Liver (tissue), 9 donors: ENCODE data around the gene LIMS2. TPM values are rescaled to one million over a fixed set of nuclear protein-coding genes. Genes with fewer than 3 reads are reported as not detected.

Source experiments
- DNase-seq: peaks from one replicate; pipeline ENCODE4 v3.0.0-alpha.2; 2017; ENCODE audit warnings: low spot score
- H3K27ac ChIP-seq, 2 donors: one replicate each; pipeline ENCODE4 v1.7.0; 2013; ENCODE audit warnings: inconsistent platforms in 2 of 2, low read length in 2 of 2, control low read depth in 1 of 2, low read depth in 1 of 2, mild to moderate bottlenecking in 1 of 2
- H3K27me3 ChIP-seq, 4 donors: one replicate each; pipeline versions ENCODE4 v1.6.1 to v1.7.0; 2013; ENCODE audit warnings: low read length in 3 of 4, inconsistent platforms in 1 of 4, mild to moderate bottlenecking in 1 of 4, moderate library complexity in 1 of 4; ENCODE audit not compliant: control insufficient read depth in 4 of 4, insufficient read depth in 4 of 4
- H3K36me3 ChIP-seq, 4 donors: one replicate each; pipeline versions ENCODE4 v1.6.1 to v1.7.0; 2013; ENCODE audit warnings: low read length in 3 of 4, mild to moderate bottlenecking in 3 of 4, low read depth in 1 of 4, moderate library complexity in 1 of 4; ENCODE audit not compliant: control insufficient read depth in 4 of 4, insufficient read depth in 3 of 4
- H3K4me1 ChIP-seq, 4 donors: one replicate each; pipeline versions ENCODE4 v1.6.1 to v1.7.0; 2013; ENCODE audit warnings: low read length in 3 of 4, mild to moderate bottlenecking in 3 of 4, moderate library complexity in 1 of 4; ENCODE audit not compliant: control insufficient read depth in 4 of 4, insufficient read depth in 4 of 4
- H3K4me3 ChIP-seq, 3 donors: one replicate each; pipeline versions ENCODE4 v1.6.1 to v1.7.0; 2013; ENCODE audit warnings: low read length in 3 of 3, control low read depth in 1 of 3, low read depth in 1 of 3, mild to moderate bottlenecking in 1 of 3
- H3K9ac ChIP-seq, 2 donors: one replicate each; pipeline ENCODE4 v1.7.0; 2013; ENCODE audit warnings: low read length in 2 of 2, mild to moderate bottlenecking in 2 of 2, moderate library complexity in 2 of 2, control low read depth in 1 of 2, low read depth in 1 of 2
- H3K9me3 ChIP-seq, 4 donors: one replicate each; pipeline versions ENCODE4 v1.6.1 to v1.7.0; 2013; ENCODE audit warnings: low read length in 3 of 4; ENCODE audit not compliant: control insufficient read depth in 4 of 4
- ATF3 ChIP-seq: IDR thresholded peaks from 2 replicates; pipeline ENCODE4 v1.6.1; 2016; ENCODE audit warnings: antibody characterized with exemption
- CTCF ChIP-seq: fragments of 150-350 bp; IDR thresholded peaks from 2 replicates; pipeline ENCODE4 v1.5.1; 2017; ENCODE audit warnings: improper control_type of control experiment, low read depth, low read length; ENCODE audit not compliant: missing input control
- EGR1 ChIP-seq, 2 donors: IDR thresholded peaks; 2 replicates each; pipeline ENCODE4 v1.6.1; 2016 to 2018; ENCODE audit warnings: antibody characterized with exemption in 2 of 2, low read depth in 2 of 2
- FOXA1 ChIP-seq: IDR thresholded peaks from 2 replicates; pipeline ENCODE4 v1.6.1; 2016; ENCODE audit warnings: antibody characterized with exemption
- FOXA2 ChIP-seq: IDR thresholded peaks from 2 replicates; pipeline ENCODE4 v1.6.1; 2016; ENCODE audit warnings: antibody characterized with exemption
- GABPA ChIP-seq, 2 donors: IDR thresholded peaks in 1 of 2; conservative IDR thresholded peaks in 1 of 2; 2 replicates each; pipeline ENCODE4 v1.6.1; 2016; ENCODE audit warnings: antibody characterized with exemption in 2 of 2, mild to moderate bottlenecking in 1 of 2, moderate library complexity in 1 of 2
- HNF4A ChIP-seq, 2 donors: conservative IDR thresholded peaks; 2 replicates each; pipeline ENCODE4 v1.6.1; 2016; ENCODE audit warnings: antibody characterized with exemption in 2 of 2, mild to moderate bottlenecking in 2 of 2
- HNF4G ChIP-seq: IDR thresholded peaks from 2 replicates; pipeline ENCODE4 v1.6.1; 2016; ENCODE audit warnings: antibody characterized with exemption
- JUND ChIP-seq, 2 donors: IDR thresholded peaks; 2 replicates each; pipeline ENCODE4 v1.6.1; 2016; ENCODE audit warnings: antibody characterized with exemption in 2 of 2
- MAX ChIP-seq: IDR thresholded peaks from 2 replicates; pipeline ENCODE4 v1.6.1; 2016; ENCODE audit warnings: antibody characterized with exemption
- NR2F2 ChIP-seq: IDR thresholded peaks from 2 replicates; pipeline ENCODE4 v1.6.1; 2016; ENCODE audit warnings: antibody characterized with exemption
- RAD21 ChIP-seq, 2 donors: IDR thresholded peaks; 2 replicates each; pipeline ENCODE4 v1.6.1; 2016; ENCODE audit warnings: antibody characterized with exemption in 2 of 2, mild to moderate bottlenecking in 2 of 2
- RXRA ChIP-seq, 2 donors: IDR thresholded peaks; 2 replicates each; pipeline ENCODE4 v1.6.1; 2017 to 2018; ENCODE audit warnings: antibody characterized with exemption in 2 of 2, mild to moderate bottlenecking in 1 of 2
- SP1 ChIP-seq: IDR thresholded peaks from 2 replicates; pipeline ENCODE4 v1.6.1; 2018; ENCODE audit warnings: antibody characterized with exemption, mild to moderate bottlenecking
- TAF1 ChIP-seq: conservative IDR thresholded peaks from 2 replicates; pipeline ENCODE4 v1.6.1; 2016; ENCODE audit warnings: antibody characterized with exemption, mild to moderate bottlenecking
- YY1 ChIP-seq: IDR thresholded peaks from 2 replicates; pipeline ENCODE4 v1.6.1; 2016; ENCODE audit warnings: antibody characterized with exemption, mild to moderate bottlenecking
- ZBTB33 ChIP-seq: IDR thresholded peaks from 2 replicates; pipeline ENCODE4 v1.6.1; 2016; ENCODE audit warnings: antibody characterized with exemption
- WGBS: extraction: QIAGEN DNeasy Blood & Tissue Kit; methylation state at CpG from one replicate; pipeline ENCODE4 v1.1.7; 2013; 5-methylcytosine and 5-hydroxymethylcytosine counted together
- polyA plus RNA-seq, 2 donors: library from polyadenylated mRNA; stranded (reverse) in 1 of 2; unstranded in 1 of 2; fragments of 200-250 nt in 1 of 2; fragments of >200 nt in 1 of 2; fragmentation: Nextera tagmentation in 1 of 2; extraction: Ambion mirVana in 1 of 2; gene quantifications; one replicate each; pipeline versions ENCODE4 v1.2.1 to v1.2.3, GENCODE V29; 2013 to 2015
- total RNA-seq, 2 donors: library from RNA; depleted of rRNA; stranded (reverse); fragments of >200 nt; gene quantifications; one replicate each; pipeline ENCODE4 v1.2.3, GENCODE V29; 2014
- donor health status: healthy.
- donor health status: healthy.
- donor health status: healthy.
- donor health status: healthy.
- donor health status: healthy.

The LIMS2 gene
- total and polyA plus RNA-seq, 4 donors = 1.4 to 17.9 (median 16.1) TPM

- Histone ChIP-seq H3K36me3 (no peaks in the 10 kb centered on the region), H3K4me3 (no peak overlapping the region), H3K9me3 (peaks cover 0 to 1% (median under 1%) of the 10 kb centered on the region in 4 donors), H3K4me1 (no peaks in the 10 kb centered on the region), H3K27me3 (no peaks in the 10 kb centered on the region), H3K9ac (no peak overlapping the region), H3K27ac (no peak overlapping the region)
- DNase-seq = no peak
- TF ChIP-seq YY1 (no peak), HNF4A (conservative IDR thresholded peaks at IDR 0.05) (no peak), EGR1 (IDR thresholded peaks at IDR 0.05; ENCODE audit: low read depth in 2 of 2) (no peak), RXRA (IDR thresholded peaks at IDR 0.05) (no peak), MAX (no peak), CTCF (no peak), JUND (IDR thresholded peaks at IDR 0.05) (no peak), HNF4G (no peak), RAD21 (IDR thresholded peaks at IDR 0.05) (no peak), TAF1 (no peak), NR2F2 (no peak), SP1 (no peak), ZBTB33 (no peak)
- WGBS = 84% methylated on average over 7 of the region's 7 CpGs
These were observed 56.7 kb downstream of the LIMS2 start for GRCh38 chr2:127618551-127619202.

GRCh38 chr2:127615511-127616166 is 59.7 kb downstream of the LIMS2 start:
- H3K27ac ChIP-seq = no peak overlapping the region
- WGBS = 80% methylated on average over 18 of the region's 18 CpGs

GRCh38 chr2:127614731-127615130 is 60.6 kb downstream of the LIMS2 start:
- H3K36me3 ChIP-seq = no peaks in the 10 kb centered on the region
- H3K9me3 ChIP-seq = peaks cover 2 to 15% (median 7%) of the 10 kb centered on the region in 4 donors
- H3K27ac ChIP-seq = no peak overlapping the region
- WGBS = 85% methylated on average over 3 of the region's 3 CpGs
- no peaks in the 10 kb centered on the region for H3K27me3 ChIP-seq
- no peak overlapping the region for H3K9ac ChIP-seq
- H3K4me1 ChIP-seq = no peaks in the 10 kb centered on the region
- no peak overlapping the region for H3K4me3 ChIP-seq
- no peak for DNase-seq
- TF ChIP-seq GABPA (IDR thresholded peaks at IDR 0.05 in 1 of 2, conservative IDR thresholded peaks at IDR 0.05 in 1 of 2) (no peak), TAF1 (no peak), RAD21 (IDR thresholded peaks at IDR 0.05) (no peak), JUND (IDR thresholded peaks at IDR 0.05) (no peak), ATF3 (no peak), EGR1 (IDR thresholded peaks at IDR 0.05; ENCODE audit: low read depth in 2 of 2) (no peak), HNF4A (conservative IDR thresholded peaks at IDR 0.05) (no peak), YY1 (no peak), FOXA1 (no peak), FOXA2 (no peak), ZBTB33 (no peak), SP1 (no peak), NR2F2 (no peak)

More at GRCh38 chr2:127615511-127616166, 59.7 kb downstream of the LIMS2 start:
- H3K4me1 ChIP-seq = no peaks in the 10 kb centered on the region
- H3K9me3 ChIP-seq = peaks cover 2 to 15% (median 7%) of the 10 kb centered on the region in 4 donors
- no peak overlapping the region for H3K9ac ChIP-seq
- TF ChIP-seq EGR1 (IDR thresholded peaks at IDR 0.05; ENCODE audit: low read depth in 2 of 2) = no peak
- no peak for TF ChIP-seq NR2F2
- no peak for TF ChIP-seq JUND (IDR thresholded peaks at IDR 0.05)
- no peak for TF ChIP-seq RXRA (IDR thresholded peaks at IDR 0.05)
- DNase-seq = no peak
- no peaks in the 10 kb centered on the region for H3K27me3 ChIP-seq
- H3K36me3 ChIP-seq = no peaks in the 10 kb centered on the region
- H3K4me3 ChIP-seq = no peak overlapping the region
